GM23338 (cell line): Measurements from ENCODE around the gene SBF2.

ENCODE experiments used
- EZH2 ChIP-seq: fragments of 200-600 bp; sonication (generic); IDR thresholded peaks from one replicate; pipeline ENCODE4 v1.8.0; 2017; ENCODE audit warnings: antibody characterized with exemption, mild to moderate bottlenecking, low read depth; ENCODE audit not compliant: unreplicated experiment
- EZH2phosphoT487 ChIP-seq: fragments of 200-600 bp; sonication (generic); IDR thresholded peaks from one replicate; pipeline ENCODE4 v1.8.1; 2018; ENCODE audit warnings: antibody characterized with exemption; ENCODE audit not compliant: unreplicated experiment
- POLR2AphosphoS5 ChIP-seq: IDR thresholded peaks from 2 replicates; pipeline ENCODE4 v1.6.1; 2016; ENCODE audit warnings: antibody characterized with exemption, low read depth
- TF ChIP-seq, protein P1 (sequence below), 2 experiments: fragments of 200-600 bp in 1 of 2; sonication (generic) in 1 of 2; conservative IDR thresholded peaks; 2 replicates each; pipeline versions ENCODE4 v1.5.1 to v1.6.1; 2016 to 2017; ENCODE audit warnings: antibody characterized with exemption in 2 of 2, low read depth in 2 of 2, mild to moderate bottlenecking in 2 of 2, moderate library complexity in 1 of 2

GRCh38 chr11:9765320-9766101 is 528.5 kb downstream of the SBF2 start:
- TF ChIP-seq, protein P1, sequence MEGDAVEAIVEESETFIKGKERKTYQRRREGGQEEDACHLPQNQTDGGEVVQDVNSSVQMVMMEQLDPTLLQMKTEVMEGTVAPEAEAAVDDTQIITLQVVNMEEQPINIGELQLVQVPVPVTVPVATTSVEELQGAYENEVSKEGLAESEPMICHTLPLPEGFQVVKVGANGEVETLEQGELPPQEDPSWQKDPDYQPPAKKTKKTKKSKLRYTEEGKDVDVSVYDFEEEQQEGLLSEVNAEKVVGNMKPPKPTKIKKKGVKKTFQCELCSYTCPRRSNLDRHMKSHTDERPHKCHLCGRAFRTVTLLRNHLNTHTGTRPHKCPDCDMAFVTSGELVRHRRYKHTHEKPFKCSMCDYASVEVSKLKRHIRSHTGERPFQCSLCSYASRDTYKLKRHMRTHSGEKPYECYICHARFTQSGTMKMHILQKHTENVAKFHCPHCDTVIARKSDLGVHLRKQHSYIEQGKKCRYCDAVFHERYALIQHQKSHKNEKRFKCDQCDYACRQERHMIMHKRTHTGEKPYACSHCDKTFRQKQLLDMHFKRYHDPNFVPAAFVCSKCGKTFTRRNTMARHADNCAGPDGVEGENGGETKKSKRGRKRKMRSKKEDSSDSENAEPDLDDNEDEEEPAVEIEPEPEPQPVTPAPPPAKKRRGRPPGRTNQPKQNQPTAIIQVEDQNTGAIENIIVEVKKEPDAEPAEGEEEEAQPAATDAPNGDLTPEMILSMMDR (conservative IDR thresholded peaks at IDR 0.05; ENCODE audit: low read depth in 2 of 2) = no peak
- TF ChIP-seq POLR2AphosphoS5 (no peak), EZH2 (no peak), EZH2phosphoT487 (no peak)
